Left ventricle myocardium inferior (tissue), 1 donor: ENCODE data around the gene ABHD16A. TPM values are rescaled to one million over a fixed set of nuclear protein-coding genes. Genes with fewer than 3 reads are reported as not detected.

Experiments
- DNase-seq: peaks from one replicate; pipeline ENCODE4 v3.0.0-alpha.2; 2020
- H3K27ac ChIP-seq: fragments of 200-600 bp; replicated peaks from 2 replicates; pipeline ENCODE4 v1.8.0; 2021
- H3K27me3 ChIP-seq: fragments of 200-600 bp; 2 replicates; pipeline ENCODE4 v1.8.0; 2021; ENCODE audit warnings: low read depth
- H3K36me3 ChIP-seq: fragments of 200-600 bp; 2 replicates; pipeline ENCODE4 v1.8.0; 2021
- H3K4me1 ChIP-seq: fragments of 200-600 bp; 2 replicates; pipeline ENCODE4 v1.8.0; 2021
- H3K4me3 ChIP-seq: fragments of 200-600 bp; 2 replicates; pipeline ENCODE4 v1.8.0; 2021; ENCODE audit warnings: mild to moderate bottlenecking, moderate library complexity
- H3K9me3 ChIP-seq: fragments of 200-600 bp; replicated peaks from 2 replicates; pipeline ENCODE4 v1.8.0; 2021
- intact Hi-C: fragments of 100-400 bp; cut with micrococcal nuclease; formaldehyde crosslinking; loops from one replicate; pipeline ENCODE4 v1.11.0; 2022
- total RNA-seq: library from RNA; stranded (reverse); fragmentation: NEBNext Ultra II Directional; extraction: Animal tissue kit (Norgen Biotek cat#: 25700); gene quantifications from one replicate; pipeline ENCODE4 v1.2.1, GENCODE V29; 2021
- TF ChIP-seq, protein P1 (sequence below): fragments of 200-600 bp; IDR thresholded peaks from 2 replicates; pipeline ENCODE4 v1.8.0; 2021; ENCODE audit warnings: antibody characterized with exemption, mild to moderate bottlenecking, borderline replicate concordance
- donor health status: DM: no; HTN: yes; CAD: no; lungs with severe emphysema.

Gene ABHD16A
- total RNA-seq, 1 donor from 2014 or later = 29.6 TPM

DNA sequence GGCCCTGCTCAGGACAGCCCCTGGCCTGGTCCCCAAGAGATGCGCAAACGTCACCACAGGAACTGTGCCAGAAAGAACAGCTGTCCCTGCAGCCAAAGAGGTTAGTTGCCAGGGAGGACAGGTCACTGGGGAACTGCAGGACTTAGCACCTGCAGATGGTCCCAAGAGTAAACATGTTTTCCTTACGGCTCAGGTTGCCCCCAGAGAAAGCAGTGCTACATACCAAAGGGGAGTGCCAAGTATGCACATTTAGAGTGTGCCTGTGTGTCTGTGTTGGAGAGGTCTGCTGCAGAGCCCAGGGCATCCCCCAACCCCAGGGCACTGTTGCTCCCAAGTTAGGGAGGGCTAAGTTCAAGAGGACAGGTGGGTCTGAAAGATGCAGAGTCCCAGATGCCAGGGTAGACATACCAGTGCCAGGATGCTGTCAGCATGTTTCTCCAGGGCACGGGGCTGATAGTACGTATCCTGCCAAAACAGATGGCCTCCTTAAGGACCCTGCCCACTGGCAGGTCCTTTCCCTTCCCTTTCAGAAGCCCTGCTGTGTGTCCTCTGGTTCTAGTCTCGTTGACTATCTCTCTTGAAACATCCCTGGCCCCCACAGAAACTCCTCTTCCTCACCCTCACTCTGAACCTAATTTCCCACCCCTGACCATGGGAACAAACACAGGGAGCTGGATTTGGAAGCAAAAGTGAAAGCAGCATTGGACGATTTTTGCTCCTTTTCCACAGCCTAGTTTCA is 1.3 kb downstream of the ABHD16A start:
- TF ChIP-seq, protein P1, sequence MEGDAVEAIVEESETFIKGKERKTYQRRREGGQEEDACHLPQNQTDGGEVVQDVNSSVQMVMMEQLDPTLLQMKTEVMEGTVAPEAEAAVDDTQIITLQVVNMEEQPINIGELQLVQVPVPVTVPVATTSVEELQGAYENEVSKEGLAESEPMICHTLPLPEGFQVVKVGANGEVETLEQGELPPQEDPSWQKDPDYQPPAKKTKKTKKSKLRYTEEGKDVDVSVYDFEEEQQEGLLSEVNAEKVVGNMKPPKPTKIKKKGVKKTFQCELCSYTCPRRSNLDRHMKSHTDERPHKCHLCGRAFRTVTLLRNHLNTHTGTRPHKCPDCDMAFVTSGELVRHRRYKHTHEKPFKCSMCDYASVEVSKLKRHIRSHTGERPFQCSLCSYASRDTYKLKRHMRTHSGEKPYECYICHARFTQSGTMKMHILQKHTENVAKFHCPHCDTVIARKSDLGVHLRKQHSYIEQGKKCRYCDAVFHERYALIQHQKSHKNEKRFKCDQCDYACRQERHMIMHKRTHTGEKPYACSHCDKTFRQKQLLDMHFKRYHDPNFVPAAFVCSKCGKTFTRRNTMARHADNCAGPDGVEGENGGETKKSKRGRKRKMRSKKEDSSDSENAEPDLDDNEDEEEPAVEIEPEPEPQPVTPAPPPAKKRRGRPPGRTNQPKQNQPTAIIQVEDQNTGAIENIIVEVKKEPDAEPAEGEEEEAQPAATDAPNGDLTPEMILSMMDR = no peak
- peaks cover 43% of the 10 kb centered on the region for H3K4me1 ChIP-seq
- peak overlapping the region; percentile 99 for H3K27ac ChIP-seq
- peaks cover 26% of the 10 kb centered on the region for H3K36me3 ChIP-seq
- H3K27me3 ChIP-seq = no peaks in the 10 kb centered on the region
- intact Hi-C loops = no loop called here
- H3K9me3 ChIP-seq = no peaks in the 10 kb centered on the region
- DNase-seq = peak; percentile 57
- peak overlapping the region; percentile 90 for H3K4me3 ChIP-seq

DNA sequence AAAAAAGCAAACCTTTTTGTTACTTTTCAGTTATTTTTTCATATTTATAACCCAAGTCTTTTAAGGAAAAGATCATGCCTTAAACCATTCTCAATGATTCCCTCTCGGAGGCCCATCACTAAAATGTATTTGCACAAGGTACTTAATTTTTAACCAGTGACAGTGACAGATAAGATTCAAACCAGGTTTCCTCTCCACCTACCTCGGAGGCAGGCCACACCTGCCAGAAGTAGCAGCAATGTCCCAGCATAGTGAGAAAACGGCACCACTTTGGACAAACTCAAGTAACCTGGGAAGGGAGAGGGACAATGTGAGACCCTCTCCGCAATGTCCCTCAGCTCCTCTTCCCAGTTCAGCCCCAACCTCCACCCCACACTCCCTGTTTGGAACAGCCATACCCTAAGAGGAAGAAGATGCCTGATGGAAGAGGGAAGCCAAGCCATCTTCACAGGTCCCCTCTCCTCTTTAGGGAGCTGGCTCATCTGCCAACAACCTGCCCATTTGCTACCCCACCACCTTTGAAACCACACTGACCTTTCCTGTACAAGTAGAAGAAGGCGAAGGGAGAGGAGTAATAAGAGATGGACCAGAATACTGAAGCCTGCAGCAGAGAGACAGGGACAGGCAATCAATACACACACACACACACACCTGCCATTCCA is 2.3 kb downstream of the ABHD16A start:
- Histone ChIP-seq H3K36me3 (peaks cover 36% of the 10 kb centered on the region), H3K9me3 (no peaks in the 10 kb centered on the region), H3K4me1 (peaks cover 43% of the 10 kb centered on the region), H3K4me3 (peak overlapping the region; percentile 90), H3K27me3 (no peaks in the 10 kb centered on the region), H3K27ac (peak overlapping the region; percentile 99)
- TF ChIP-seq, protein P1 = no peak
- DNase-seq = no peak
- intact Hi-C loops = no loop called here

DNA sequence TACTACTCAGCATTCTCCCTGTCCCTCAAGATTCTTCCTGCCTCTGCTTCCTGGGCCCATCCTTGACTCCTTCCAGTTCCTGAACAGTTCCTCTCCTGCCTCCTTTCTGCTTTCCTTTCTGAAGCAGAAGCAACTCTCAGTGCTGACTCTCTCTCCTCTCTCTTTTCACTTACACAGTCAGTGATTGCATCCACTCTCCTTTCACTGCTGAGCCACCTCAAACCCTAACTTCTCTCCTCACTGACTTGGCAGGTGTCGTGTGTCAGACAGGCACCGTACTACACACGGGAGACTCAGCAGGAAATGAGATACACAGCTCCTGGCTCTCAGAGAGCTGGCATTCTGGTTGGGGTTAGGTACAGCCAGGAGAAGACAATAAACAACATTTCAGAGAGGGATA is 5.6 kb downstream of the ABHD16A start:
- DNase-seq = no peak
- Histone ChIP-seq H3K9me3 (no peaks in the 10 kb centered on the region), H3K4me3 (no peak overlapping the region), H3K4me1 (peaks cover 31% of the 10 kb centered on the region), H3K36me3 (peaks cover 68% of the 10 kb centered on the region), H3K27me3 (no peaks in the 10 kb centered on the region), H3K27ac (no peak overlapping the region)
- TF ChIP-seq, protein P1 = no peak
- intact Hi-C loops = no loop called here

DNA sequence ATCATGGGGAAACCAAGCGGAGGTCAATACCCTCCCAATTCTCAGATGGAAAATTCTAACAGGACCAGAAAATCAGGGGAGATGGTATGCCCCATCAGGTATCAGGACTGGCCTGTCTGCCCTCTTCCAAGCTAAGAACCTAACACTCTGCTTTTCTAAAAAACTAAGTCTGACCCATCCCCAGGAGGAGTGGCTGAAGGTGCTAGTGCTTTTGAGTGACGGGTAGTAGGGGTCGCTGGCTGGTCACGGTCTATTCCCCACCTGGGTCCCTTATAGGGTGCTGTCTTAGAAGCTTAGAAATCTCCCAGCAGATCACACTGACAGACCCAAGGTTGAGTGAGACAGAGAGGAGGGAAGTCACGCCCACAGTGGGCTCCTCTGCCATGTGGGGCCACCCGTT is 9.6 kb downstream of the ABHD16A start:
- H3K9me3 ChIP-seq = no peaks in the 10 kb centered on the region
- no peak for DNase-seq
- H3K36me3 ChIP-seq = peaks cover 91% of the 10 kb centered on the region
- intact Hi-C loops = no loop called here
- no peaks in the 10 kb centered on the region for H3K27me3 ChIP-seq
- peaks cover 3% of the 10 kb centered on the region for H3K4me1 ChIP-seq
- TF ChIP-seq, protein P1 = no peak
- H3K4me3 ChIP-seq = no peak overlapping the region
- H3K27ac ChIP-seq = no peak overlapping the region

DNA sequence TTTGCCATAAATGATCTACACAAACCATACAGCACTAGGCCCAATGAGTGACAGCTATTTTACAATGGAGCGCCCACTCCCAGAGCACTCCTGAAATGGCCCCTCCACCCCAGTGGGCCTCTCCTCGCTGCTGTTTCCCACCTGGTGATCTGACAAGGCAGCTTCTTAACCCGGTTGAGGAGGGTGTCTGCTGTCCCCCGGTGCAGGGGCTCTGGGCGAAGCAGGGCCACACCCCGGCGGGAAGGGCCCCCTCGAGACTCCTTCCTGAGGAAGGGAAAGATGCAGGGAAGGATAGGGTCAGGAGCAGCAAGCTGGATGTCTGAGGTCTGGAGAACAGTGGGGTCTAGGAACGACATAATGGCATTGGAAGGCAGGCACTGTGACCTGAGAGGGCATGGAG is 10.2 kb downstream of the ABHD16A start:
- TF ChIP-seq, protein P1 = no peak
- DNase-seq = no peak
- intact Hi-C loops = no loop called here

More for the DNA sequence above, 10.2 kb downstream of the ABHD16A start:
- Histone ChIP-seq H3K4me1 (no peaks in the 10 kb centered on the region), H3K36me3 (peaks cover 96% of the 10 kb centered on the region), H3K27ac (no peak overlapping the region), H3K9me3 (no peaks in the 10 kb centered on the region), H3K27me3 (no peaks in the 10 kb centered on the region), H3K4me3 (no peak overlapping the region)
